ENCODE data around the gene RGS9.
A peak's percentile ranks its signal among the peaks of the same experiment; 100 is the strongest.
"Not testable (repeated sequence)": the region's sequence is repeated elsewhere in the genome, so short reads cannot be mapped to it uniquely, and the experiment has no call there.

Gene RGS9

GRCh38 chr17:65116515-65116914, 20.7 kb upstream of the RGS9 start:
- not testable (repeated sequence) for DNase-seq

- no peak for DNase-seq
Observed at GRCh38 chr17:65117384-65118035, 19.7 kb upstream of the RGS9 start.

- no peak for DNase-seq
Observed at GRCh38 chr17:65121368-65121767, 15.8 kb upstream of the RGS9 start.

- DNase-seq: no peak
Observed at GRCh38 chr17:65121916-65122806, 15.0 kb upstream of the RGS9 start.

GRCh38 chr17:65122836-65123756, 14.1 kb upstream of the RGS9 start:
- DNase-seq: peak; percentile 83

GRCh38 chr17:65123757-65124675, 13.2 kb upstream of the RGS9 start:
- no peak for DNase-seq

- DNase-seq: no peak
Observed at GRCh38 chr17:65130832-65131231, 6.3 kb upstream of the RGS9 start.

- no peak for DNase-seq
Observed at GRCh38 chr17:65131240-65131639, 5.9 kb upstream of the RGS9 start.

- no peak for DNase-seq
Observed at GRCh38 chr17:65131946-65132345, 5.2 kb upstream of the RGS9 start.

- DNase-seq: no peak
Observed at GRCh38 chr17:65134035-65134434, 3.1 kb upstream of the RGS9 start.

GRCh38 chr17:65139101-65139764, 2.1 kb downstream of the RGS9 start:
- no peak for DNase-seq

- no peak for DNase-seq
Observed at GRCh38 chr17:65142247-65142646, 5.1 kb downstream of the RGS9 start.

- no peak for DNase-seq
Observed at GRCh38 chr17:65143889-65144604, 6.9 kb downstream of the RGS9 start.

- no peak for DNase-seq
Observed at GRCh38 chr17:65145743-65146142, 8.6 kb downstream of the RGS9 start.

- DNase-seq: no peak
Observed at GRCh38 chr17:65147955-65148354, 10.8 kb downstream of the RGS9 start.

- no peak for DNase-seq
Observed at GRCh38 chr17:65154770-65155589, 17.8 kb downstream of the RGS9 start.

- no peak for DNase-seq
Observed at GRCh38 chr17:65155622-65156021, 18.5 kb downstream of the RGS9 start.

GRCh38 chr17:65156185-65156834, 19.1 kb downstream of the RGS9 start:
- DNase-seq: no peak

- no peak for DNase-seq
Observed at GRCh38 chr17:65156835-65157565, 19.8 kb downstream of the RGS9 start.

Data from NCI-H1105 treated with DMSO at 0.1 percent for 48 hours (cell line).